Measurements from ENCODE around the gene TMPRSS12.

TMPRSS12 gene

GRCh38 chr12:50924439-50925341 lies 82.0 kb downstream of the TMPRSS12 start:
- TF ChIP-seq, protein P1, sequence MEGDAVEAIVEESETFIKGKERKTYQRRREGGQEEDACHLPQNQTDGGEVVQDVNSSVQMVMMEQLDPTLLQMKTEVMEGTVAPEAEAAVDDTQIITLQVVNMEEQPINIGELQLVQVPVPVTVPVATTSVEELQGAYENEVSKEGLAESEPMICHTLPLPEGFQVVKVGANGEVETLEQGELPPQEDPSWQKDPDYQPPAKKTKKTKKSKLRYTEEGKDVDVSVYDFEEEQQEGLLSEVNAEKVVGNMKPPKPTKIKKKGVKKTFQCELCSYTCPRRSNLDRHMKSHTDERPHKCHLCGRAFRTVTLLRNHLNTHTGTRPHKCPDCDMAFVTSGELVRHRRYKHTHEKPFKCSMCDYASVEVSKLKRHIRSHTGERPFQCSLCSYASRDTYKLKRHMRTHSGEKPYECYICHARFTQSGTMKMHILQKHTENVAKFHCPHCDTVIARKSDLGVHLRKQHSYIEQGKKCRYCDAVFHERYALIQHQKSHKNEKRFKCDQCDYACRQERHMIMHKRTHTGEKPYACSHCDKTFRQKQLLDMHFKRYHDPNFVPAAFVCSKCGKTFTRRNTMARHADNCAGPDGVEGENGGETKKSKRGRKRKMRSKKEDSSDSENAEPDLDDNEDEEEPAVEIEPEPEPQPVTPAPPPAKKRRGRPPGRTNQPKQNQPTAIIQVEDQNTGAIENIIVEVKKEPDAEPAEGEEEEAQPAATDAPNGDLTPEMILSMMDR (conservative IDR thresholded peaks at IDR 0.05), result no peak
- no peak for TF ChIP-seq ZFX (IDR thresholded peaks at IDR 0.05)
- peak overlapping the region; percentile 71 for H3K27ac ChIP-seq

- H3K27ac ChIP-seq, result peak overlapping the region; percentile 71
- TF ChIP-seq ZFX (IDR thresholded peaks at IDR 0.05), result no peak
- TF ChIP-seq, protein P1 (conservative IDR thresholded peaks at IDR 0.05), result no peak
Measured at GRCh38 chr12:50925342-50925651, 82.6 kb downstream of the TMPRSS12 start.

GRCh38 chr12:50925920-50926319 lies 83.2 kb downstream of the TMPRSS12 start:
- H3K27ac ChIP-seq, result no peak overlapping the region

DNA sequence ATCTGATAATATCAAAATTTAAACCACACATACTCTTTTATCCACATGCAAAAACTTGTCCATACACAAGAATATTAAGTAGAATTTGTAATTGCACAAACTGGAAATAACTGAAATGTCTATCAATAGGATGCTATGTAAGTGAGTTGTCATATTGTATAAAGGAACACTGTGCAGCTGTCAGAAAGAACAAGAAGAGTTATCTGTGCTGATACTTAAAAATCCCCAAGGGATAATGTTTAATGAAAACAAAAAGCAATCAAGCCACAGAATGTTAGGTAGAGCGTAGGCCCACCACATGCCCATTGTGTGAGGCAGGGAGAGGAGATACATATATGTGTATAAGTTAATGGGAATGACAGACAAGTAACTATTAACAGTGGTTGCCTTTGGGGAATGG lies 83.7 kb downstream of the TMPRSS12 start:
- TF ChIP-seq, protein P1 (conservative IDR thresholded peaks at IDR 0.05), result no peak
- no peak for TF ChIP-seq ZFX (IDR thresholded peaks at IDR 0.05)

More at GRCh38 chr12:50925920-50926319, 83.2 kb downstream of the TMPRSS12 start:
- TF ChIP-seq ZFX (IDR thresholded peaks at IDR 0.05), result no peak
- TF ChIP-seq, protein P1 (conservative IDR thresholded peaks at IDR 0.05), result no peak

GRCh38 chr12:50926932-50927331 lies 84.2 kb downstream of the TMPRSS12 start:
- peak overlapping the region; percentile 53 for H3K27ac ChIP-seq

More for the DNA sequence above, 83.7 kb downstream of the TMPRSS12 start:
- H3K27ac ChIP-seq, result no peak overlapping the region

- peak overlapping the region; percentile 66 for H3K27ac ChIP-seq
- TF ChIP-seq ZFX (IDR thresholded peaks at IDR 0.05), result no peak
- TF ChIP-seq, protein P1 (conservative IDR thresholded peaks at IDR 0.05), result no peak
Measured at GRCh38 chr12:50927356-50927755, 84.6 kb downstream of the TMPRSS12 start.

GRCh38 chr12:50927766-50928224 lies 85.1 kb downstream of the TMPRSS12 start:
- TF ChIP-seq, protein P1 (conservative IDR thresholded peaks at IDR 0.05), result no peak
- TF ChIP-seq ZFX (IDR thresholded peaks at IDR 0.05), result no peak
- peak overlapping the region; percentile 66 for H3K27ac ChIP-seq
